ENCODE measurements around the gene ARHGAP15. TPM values are rescaled to one million over a fixed set of nuclear protein-coding genes. Genes with fewer than 3 reads are reported as not detected.

ARHGAP15 gene
- total RNA-seq, 4 donors from 2014 or later = 0.80 to 53.1 (median 12.7) TPM

- Histone ChIP-seq H3K27me3 (no peaks in the 10 kb centered on the region), H3K36me3 (no peaks in the 10 kb centered on the region), H3K4me1 (peaks cover 0 to 5% (median 1%) of the 10 kb centered on the region in 4 donors), H3K4me3 (no peak overlapping the region), H3K27ac (no peak overlapping the region), H3K9me3 (no peaks in the 10 kb centered on the region)
- intact Hi-C loops (cut with DNase I; ENCODE audit: low total_unique reads) = no loop called here
- TF ChIP-seq EP300 (IDR thresholded peaks at IDR 0.05; ENCODE audit: low read depth) (no peak), POLR2AphosphoS5 (IDR thresholded peaks at IDR 0.05) (no peak), POLR2A (IDR thresholded peaks at IDR 0.05) (no peak)
- TF ChIP-seq, protein P1, sequence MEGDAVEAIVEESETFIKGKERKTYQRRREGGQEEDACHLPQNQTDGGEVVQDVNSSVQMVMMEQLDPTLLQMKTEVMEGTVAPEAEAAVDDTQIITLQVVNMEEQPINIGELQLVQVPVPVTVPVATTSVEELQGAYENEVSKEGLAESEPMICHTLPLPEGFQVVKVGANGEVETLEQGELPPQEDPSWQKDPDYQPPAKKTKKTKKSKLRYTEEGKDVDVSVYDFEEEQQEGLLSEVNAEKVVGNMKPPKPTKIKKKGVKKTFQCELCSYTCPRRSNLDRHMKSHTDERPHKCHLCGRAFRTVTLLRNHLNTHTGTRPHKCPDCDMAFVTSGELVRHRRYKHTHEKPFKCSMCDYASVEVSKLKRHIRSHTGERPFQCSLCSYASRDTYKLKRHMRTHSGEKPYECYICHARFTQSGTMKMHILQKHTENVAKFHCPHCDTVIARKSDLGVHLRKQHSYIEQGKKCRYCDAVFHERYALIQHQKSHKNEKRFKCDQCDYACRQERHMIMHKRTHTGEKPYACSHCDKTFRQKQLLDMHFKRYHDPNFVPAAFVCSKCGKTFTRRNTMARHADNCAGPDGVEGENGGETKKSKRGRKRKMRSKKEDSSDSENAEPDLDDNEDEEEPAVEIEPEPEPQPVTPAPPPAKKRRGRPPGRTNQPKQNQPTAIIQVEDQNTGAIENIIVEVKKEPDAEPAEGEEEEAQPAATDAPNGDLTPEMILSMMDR (IDR thresholded peaks at IDR 0.05) = no peak
- DNase-seq = no peak
- in situ Hi-C loops (cut with MboI; ENCODE audit: low pct_ligation_motif_present in 1 of 4, low pct_unique_long_range_greater_than_20kb in 1 of 4, low sequenced_read_pairs in 3 of 4) = no loop called here
- WGBS, 2 donors (ENCODE audit: low coverage in 1 of 2) = 56 to 63% methylated on average over 2 of the region's 2 CpGs
Observed at GRCh38 chr2:143142598-143142997, 13.4 kb downstream of the ARHGAP15 start.

- WGBS, 2 donors (ENCODE audit: low coverage in 1 of 2) = 94 to 97% methylated on average over 3 of the region's 3 CpGs
- no peaks in the 10 kb centered on the region for H3K27me3 ChIP-seq
- H3K36me3 ChIP-seq = no peaks in the 10 kb centered on the region
- H3K9me3 ChIP-seq = no peaks in the 10 kb centered on the region
- H3K27ac ChIP-seq = no peak overlapping the region
- peaks cover 0 to 5% (median 1%) of the 10 kb centered on the region in 4 donors for H3K4me1 ChIP-seq
- TF ChIP-seq, protein P1 (IDR thresholded peaks at IDR 0.05) = no peak
- no peak for TF ChIP-seq EP300 (IDR thresholded peaks at IDR 0.05; ENCODE audit: low read depth)
- no peak for TF ChIP-seq POLR2AphosphoS5 (IDR thresholded peaks at IDR 0.05)
- TF ChIP-seq POLR2A (IDR thresholded peaks at IDR 0.05) = no peak
- H3K4me3 ChIP-seq = no peak overlapping the region
- in situ Hi-C loops (cut with MboI; ENCODE audit: low pct_ligation_motif_present in 1 of 4, low pct_unique_long_range_greater_than_20kb in 1 of 4, low sequenced_read_pairs in 3 of 4) (no loop called here), intact Hi-C loops (cut with DNase I; ENCODE audit: low total_unique reads) (no loop called here)
- no peak for DNase-seq
Observed at GRCh38 chr2:143144813-143145455, 15.7 kb downstream of the ARHGAP15 start.

DNA sequence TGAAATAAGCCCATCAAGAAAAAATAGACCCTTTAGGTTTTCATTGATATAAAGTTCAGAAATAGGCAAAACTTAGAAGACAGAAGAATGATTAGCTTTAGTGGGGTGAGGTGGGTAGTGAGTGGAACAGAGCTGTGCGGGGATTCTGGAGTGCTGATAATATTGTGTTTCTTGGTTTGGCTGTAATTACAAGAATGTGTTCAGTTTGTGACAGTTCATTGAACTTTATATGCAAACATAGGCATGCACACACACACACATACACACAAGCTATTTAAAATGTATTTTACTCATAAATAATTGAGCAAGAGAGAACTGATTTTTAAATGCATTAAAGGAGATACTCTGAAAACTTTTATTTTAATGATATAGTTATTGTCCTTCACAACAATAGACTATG lies 17.1 kb downstream of the ARHGAP15 start:
- in situ Hi-C loops (cut with MboI; ENCODE audit: low pct_ligation_motif_present in 1 of 4, low pct_unique_long_range_greater_than_20kb in 1 of 4, low sequenced_read_pairs in 3 of 4) = no loop called here
- no peak for DNase-seq
- H3K27ac ChIP-seq = no peak overlapping the region
- no peaks in the 10 kb centered on the region for H3K27me3 ChIP-seq
- intact Hi-C loops (cut with DNase I; ENCODE audit: low total_unique reads) = no loop called here
- no peaks in the 10 kb centered on the region for H3K9me3 ChIP-seq
- WGBS, 2 donors (ENCODE audit: low coverage in 1 of 2) = 78% methylated on average over 1 of the region's 1 CpG
- no peaks in the 10 kb centered on the region for H3K4me1 ChIP-seq
- H3K4me3 ChIP-seq = no peak overlapping the region
- TF ChIP-seq POLR2AphosphoS5 (IDR thresholded peaks at IDR 0.05) (no peak), POLR2A (IDR thresholded peaks at IDR 0.05) (no peak), EP300 (IDR thresholded peaks at IDR 0.05; ENCODE audit: low read depth) (no peak)
- TF ChIP-seq, protein P1 (IDR thresholded peaks at IDR 0.05) = no peak
- H3K36me3 ChIP-seq = no peaks in the 10 kb centered on the region

DNA sequence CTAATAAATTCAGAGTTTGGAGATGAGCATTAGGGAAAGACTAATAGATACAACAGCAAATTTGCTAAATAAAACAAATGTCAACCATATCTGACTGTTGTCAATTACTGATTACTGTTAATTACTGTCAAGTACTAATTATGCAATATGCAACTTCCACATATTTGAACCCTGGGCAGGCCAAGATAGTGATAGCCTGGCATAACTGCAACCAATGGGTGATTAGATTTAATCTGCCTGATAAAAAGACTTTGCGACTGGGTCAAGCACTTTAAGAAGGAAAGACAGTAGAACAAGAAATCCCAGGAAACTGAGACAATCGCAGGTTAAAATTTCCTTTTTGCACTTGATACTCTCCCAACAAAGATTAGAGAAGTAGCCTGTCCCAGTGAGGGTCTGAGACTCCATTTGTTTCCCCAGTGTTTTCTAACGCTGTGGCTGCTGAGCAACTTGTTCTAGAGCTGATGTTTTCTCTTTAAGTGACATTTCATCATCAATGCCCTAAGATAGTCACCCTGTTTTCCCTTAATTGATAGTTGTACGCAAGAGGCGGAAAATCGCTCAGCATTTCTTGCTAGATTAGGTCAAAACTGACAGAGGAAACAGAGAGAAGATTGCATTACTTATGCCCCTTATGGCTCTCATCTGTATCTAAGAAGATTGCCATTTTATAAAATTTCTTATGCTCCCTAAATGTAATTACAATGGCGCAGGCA lies 17.8 kb downstream of the ARHGAP15 start:
- H3K27me3 ChIP-seq = no peaks in the 10 kb centered on the region
- intact Hi-C loops (cut with DNase I; ENCODE audit: low total_unique reads) = no loop called here
- H3K4me3 ChIP-seq = no peak overlapping the region
- no peaks in the 10 kb centered on the region for H3K4me1 ChIP-seq
- H3K27ac ChIP-seq = no peak overlapping the region
- in situ Hi-C loops (cut with MboI; ENCODE audit: low pct_ligation_motif_present in 1 of 4, low pct_unique_long_range_greater_than_20kb in 1 of 4, low sequenced_read_pairs in 3 of 4) = no loop called here
- DNase-seq = no peak
- H3K36me3 ChIP-seq = no peaks in the 10 kb centered on the region
- no peaks in the 10 kb centered on the region for H3K9me3 ChIP-seq
- no peak for TF ChIP-seq EP300 (IDR thresholded peaks at IDR 0.05; ENCODE audit: low read depth)
- TF ChIP-seq POLR2AphosphoS5 (IDR thresholded peaks at IDR 0.05) = no peak
- no peak for TF ChIP-seq POLR2A (IDR thresholded peaks at IDR 0.05)
- TF ChIP-seq, protein P1 (IDR thresholded peaks at IDR 0.05) = no peak
- WGBS, 2 donors (ENCODE audit: low coverage in 1 of 2) = 81 to 88% methylated on average over 7 of the region's 7 CpGs

All from transverse colon (tissue), 4 donors.